ENCODE results near the gene MRPL53.

GRCh38 chr2:74495440-74495839 is 23.0 kb upstream of the MRPL53 start:
- TF ChIP-seq POLR2AphosphoS5 (IDR thresholded peaks at IDR 0.05) (no peak), POLR2A (IDR thresholded peaks at IDR 0.05) (no peak)
- TF ChIP-seq, protein P1, sequence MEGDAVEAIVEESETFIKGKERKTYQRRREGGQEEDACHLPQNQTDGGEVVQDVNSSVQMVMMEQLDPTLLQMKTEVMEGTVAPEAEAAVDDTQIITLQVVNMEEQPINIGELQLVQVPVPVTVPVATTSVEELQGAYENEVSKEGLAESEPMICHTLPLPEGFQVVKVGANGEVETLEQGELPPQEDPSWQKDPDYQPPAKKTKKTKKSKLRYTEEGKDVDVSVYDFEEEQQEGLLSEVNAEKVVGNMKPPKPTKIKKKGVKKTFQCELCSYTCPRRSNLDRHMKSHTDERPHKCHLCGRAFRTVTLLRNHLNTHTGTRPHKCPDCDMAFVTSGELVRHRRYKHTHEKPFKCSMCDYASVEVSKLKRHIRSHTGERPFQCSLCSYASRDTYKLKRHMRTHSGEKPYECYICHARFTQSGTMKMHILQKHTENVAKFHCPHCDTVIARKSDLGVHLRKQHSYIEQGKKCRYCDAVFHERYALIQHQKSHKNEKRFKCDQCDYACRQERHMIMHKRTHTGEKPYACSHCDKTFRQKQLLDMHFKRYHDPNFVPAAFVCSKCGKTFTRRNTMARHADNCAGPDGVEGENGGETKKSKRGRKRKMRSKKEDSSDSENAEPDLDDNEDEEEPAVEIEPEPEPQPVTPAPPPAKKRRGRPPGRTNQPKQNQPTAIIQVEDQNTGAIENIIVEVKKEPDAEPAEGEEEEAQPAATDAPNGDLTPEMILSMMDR (IDR thresholded peaks at IDR 0.05): no peak
